Muscle of leg (tissue), 11 donors: ENCODE measurements around the gene AFAP1L2. TPM values are rescaled to one million over a fixed set of nuclear protein-coding genes. Genes with fewer than 3 reads are reported as not detected.
"Not testable (repeated sequence)": the region's sequence is repeated elsewhere in the genome, so short reads cannot be mapped to it uniquely, and the experiment has no call there.

Experiments
- DNase-seq: peaks from one replicate; pipeline ENCODE4 v3.0.0; 2013
- H3K27ac ChIP-seq: one replicate; pipeline ENCODE4 v1.5.1; 2013; ENCODE audit warnings: mild to moderate bottlenecking, low read length, control low read depth
- H3K27me3 ChIP-seq: one replicate; pipeline ENCODE4 v1.6.1; 2013; ENCODE audit warnings: low read length; ENCODE audit not compliant: control insufficient read depth, insufficient read depth
- H3K36me3 ChIP-seq: one replicate; pipeline ENCODE4 v1.6.1; 2013; ENCODE audit warnings: low read length; ENCODE audit not compliant: control insufficient read depth, insufficient read depth
- H3K4me1 ChIP-seq: one replicate; pipeline ENCODE4 v1.6.1; 2013; ENCODE audit warnings: low read length; ENCODE audit not compliant: control insufficient read depth, insufficient read depth
- H3K4me3 ChIP-seq: one replicate; pipeline ENCODE4 v1.5.1; 2013; ENCODE audit warnings: low read length, control low read depth
- H3K9me3 ChIP-seq: replicated peaks from 2 replicates; pipeline ENCODE4 v1.6.1; 2013; ENCODE audit warnings: low read depth, low read length; ENCODE audit not compliant: control insufficient read depth
- WGBS: methylation state at CpG from one replicate; pipeline ENCODE4 v1.1.5; 2013; ENCODE audit warnings: missing lambda C conversion rate; ENCODE audit not compliant: insufficient coverage; 5-methylcytosine and 5-hydroxymethylcytosine counted together
- polyA plus RNA-seq, 8 donors: library from polyadenylated mRNA; unstranded; fragments of 120-200 nt; gene quantifications; one replicate each; pipeline versions ENCODE4 v1.2.1 to v1.2.3, GENCODE V29; 2013; ENCODE audit warnings: inconsistent platforms in 1 of 8, low replicate concordance in 1 of 8; ENCODE audit not compliant: insufficient read length in 8 of 8, insufficient read depth in 1 of 8
- total RNA-seq: library from RNA; stranded (reverse); fragments of 120-200 nt; gene quantifications from one replicate; pipeline ENCODE4 v1.2.4, GENCODE V29; 2013

The AFAP1L2 gene
- total and polyA plus RNA-seq, 9 donors = 20.7 to 53.6 (median 38.8) TPM

DNA sequence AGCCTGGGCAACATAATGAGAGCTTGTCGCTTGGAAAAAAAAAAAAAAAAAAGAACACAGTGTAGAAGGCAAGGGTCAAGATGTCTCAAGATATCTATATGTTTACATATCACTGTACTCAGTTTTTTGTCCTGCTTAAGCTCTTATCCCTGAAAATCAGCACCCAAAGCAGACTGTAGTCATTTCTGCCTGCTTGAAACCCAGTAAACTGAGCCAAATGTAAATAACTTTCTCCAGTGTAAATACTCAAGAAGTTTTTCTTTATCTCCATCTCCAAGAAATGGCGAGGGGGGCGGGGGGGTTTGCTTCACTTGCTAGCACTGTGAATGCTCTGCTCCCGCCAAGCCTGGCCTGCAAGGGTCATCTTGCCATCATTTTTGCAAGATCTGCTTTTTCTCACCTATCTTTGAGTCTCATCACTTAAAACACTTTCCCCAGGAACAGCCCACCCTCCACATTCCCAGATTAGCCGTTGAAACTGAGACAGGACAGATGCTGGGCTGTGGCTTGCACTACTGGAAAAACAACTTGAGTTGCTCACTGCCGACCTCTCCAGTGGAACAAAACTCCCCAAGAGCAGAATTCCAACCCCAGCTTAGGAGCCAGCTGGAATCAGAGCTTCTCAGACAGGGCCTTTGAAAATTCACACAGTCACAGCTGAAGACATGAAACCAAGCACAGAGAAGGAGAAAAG is 54.6 kb downstream of the AFAP1L2 start:
- Histone ChIP-seq H3K27me3 (no peaks in the 10 kb centered on the region), H3K4me3 (no peak overlapping the region), H3K27ac (peak overlapping the region; percentile 70), H3K9me3 (no peaks in the 10 kb centered on the region), H3K4me1 (peaks cover 38% of the 10 kb centered on the region), H3K36me3 (peaks cover 5% of the 10 kb centered on the region)
- WGBS = 41% methylated on average over 4 of the region's 6 CpGs
- peak; percentile 93 for DNase-seq

DNA sequence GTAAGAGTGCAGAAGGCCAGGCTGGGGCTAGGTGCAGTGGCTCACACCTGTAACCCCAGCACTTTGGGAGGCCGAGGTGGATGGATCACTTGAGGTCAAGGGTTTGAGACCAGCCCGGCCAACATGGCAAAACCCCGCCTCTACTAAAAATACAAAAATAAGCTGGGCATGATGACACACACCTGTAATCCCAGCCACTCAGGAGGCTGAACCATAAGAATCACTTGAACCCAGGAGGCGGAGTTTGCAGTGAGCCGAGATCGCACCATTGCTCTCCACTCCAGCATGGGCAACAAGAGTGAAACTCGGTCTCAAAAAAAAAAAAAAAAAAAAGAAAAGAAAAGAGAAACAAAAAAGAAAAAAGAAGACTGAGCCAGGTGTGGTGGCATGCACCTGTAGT is 55.2 kb downstream of the AFAP1L2 start:
- H3K36me3 ChIP-seq, H3K9me3 ChIP-seq, H3K27ac ChIP-seq, H3K27me3 ChIP-seq, H3K4me3 ChIP-seq, DNase-seq: not testable (repeated sequence)
- no CpG with 5 or more reads among the region's 7 CpGs for WGBS
- H3K4me1 ChIP-seq = peaks cover 44% of the 10 kb centered on the region

DNA sequence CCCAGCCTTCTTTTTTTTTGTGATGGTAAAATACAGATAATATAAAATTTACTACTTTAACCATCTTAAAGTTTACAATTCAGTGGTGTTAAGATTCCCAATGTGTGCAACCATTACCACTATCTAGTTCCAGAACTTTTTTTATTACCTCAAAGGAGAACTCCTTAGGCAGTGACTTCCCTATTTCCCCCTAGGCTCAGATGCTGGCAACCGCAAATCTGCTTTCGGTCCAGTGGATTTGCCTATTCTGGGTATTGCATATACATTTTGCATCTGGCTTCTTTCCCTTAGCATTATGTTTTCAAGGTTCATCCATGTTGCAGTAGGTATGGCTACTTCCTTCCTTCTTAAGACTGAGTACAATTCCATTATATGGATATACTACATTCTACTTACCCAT is 56.5 kb downstream of the AFAP1L2 start:
- H3K27me3 ChIP-seq = no peaks in the 10 kb centered on the region
- no peak overlapping the region for H3K27ac ChIP-seq
- no CpG with 5 or more reads among the region's 2 CpGs for WGBS
- peaks cover 5% of the 10 kb centered on the region for H3K36me3 ChIP-seq
- no peaks in the 10 kb centered on the region for H3K9me3 ChIP-seq
- no peak overlapping the region for H3K4me3 ChIP-seq
- DNase-seq = no peak
- peaks cover 52% of the 10 kb centered on the region for H3K4me1 ChIP-seq

DNA sequence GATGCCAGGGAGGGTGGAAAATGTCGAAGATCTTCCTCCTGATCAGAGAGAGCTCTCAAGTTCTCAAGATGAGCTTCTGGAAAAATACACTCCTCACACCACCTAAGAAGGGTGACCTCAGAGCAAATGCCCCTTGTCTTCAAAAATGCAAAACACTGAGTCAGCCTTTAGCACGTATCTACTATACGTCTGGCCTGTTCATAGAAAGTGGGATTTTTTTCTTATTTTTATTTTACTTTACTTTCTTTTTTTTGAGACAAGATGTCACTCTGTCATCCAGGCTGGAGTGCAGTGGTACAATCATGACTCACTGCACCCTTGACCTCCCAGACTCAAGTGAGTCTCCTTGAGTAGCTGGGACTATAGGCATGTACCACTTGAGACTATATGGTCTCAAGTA is 57.1 kb downstream of the AFAP1L2 start:
- Histone ChIP-seq H3K36me3 (peaks cover 7% of the 10 kb centered on the region), H3K4me3 (no peak overlapping the region), H3K4me1 (peaks cover 52% of the 10 kb centered on the region), H3K9me3 (no peaks in the 10 kb centered on the region), H3K27ac (no peak overlapping the region), H3K27me3 (no peaks in the 10 kb centered on the region)
- no peak for DNase-seq
- WGBS = no CpG with 5 or more reads among the region's 3 CpGs

DNA sequence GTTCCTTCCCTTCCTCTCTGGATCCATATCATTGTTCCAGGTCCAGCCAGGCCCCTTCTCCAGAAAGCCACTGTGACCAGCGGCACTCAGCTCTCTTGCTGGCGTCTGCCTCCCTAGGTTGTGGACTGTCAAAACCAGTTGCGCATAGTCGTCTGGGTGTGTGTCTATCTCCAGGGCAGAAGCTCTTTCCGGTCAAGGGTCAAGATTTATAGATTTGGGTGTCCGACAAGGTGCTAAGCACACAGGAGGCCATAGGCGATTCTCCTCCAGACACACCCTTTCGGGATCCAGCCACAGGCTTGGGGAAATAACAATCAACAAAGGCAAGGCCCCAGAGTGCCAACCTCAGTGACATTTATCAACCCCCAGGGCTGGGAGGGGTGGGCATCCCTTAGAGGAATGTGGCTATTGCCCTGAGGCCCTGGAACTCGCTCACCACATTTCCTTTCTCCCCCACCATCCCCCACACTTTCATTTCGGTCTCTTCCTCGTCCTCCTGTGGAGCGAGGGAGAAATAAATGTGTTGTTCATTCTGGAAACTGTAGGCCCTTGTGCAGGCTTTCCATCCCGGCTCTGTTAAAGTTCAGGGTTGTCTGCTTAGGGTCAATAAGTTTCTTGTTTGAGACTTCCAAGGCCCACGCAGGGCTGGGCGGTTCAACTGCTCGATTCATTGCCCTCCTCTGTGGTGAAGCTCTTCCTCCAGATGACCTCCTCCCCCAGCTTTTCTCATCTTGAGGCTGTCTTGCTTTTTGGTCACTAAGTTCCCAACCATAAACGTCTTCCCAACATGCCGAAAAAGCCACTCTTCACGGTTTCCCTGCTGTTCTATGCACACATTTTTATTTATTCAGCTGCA is 57.9 kb downstream of the AFAP1L2 start:
- DNase-seq = peak; percentile 41
- H3K27ac ChIP-seq = peak overlapping the region; percentile 4

DNA sequence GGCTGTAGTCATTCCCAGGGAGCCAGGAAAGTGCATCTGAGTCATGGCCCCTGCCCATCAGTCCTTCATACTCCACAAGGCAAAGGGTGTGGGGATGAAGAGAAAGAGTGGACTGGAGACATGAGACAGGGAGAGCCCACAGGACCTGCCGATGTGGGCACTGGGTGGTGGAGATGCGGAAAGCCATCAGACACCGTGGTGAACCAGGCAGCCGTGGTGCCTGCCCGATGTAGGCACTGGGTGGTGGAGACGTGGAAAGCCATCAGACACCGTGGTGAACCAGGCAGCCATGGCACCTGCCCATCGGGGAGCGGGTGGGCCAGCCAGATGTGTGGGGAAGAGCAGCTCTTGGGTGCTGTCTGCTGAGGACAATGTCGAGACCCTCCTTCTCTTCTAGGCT is 58.6 kb downstream of the AFAP1L2 start:
- no peak for DNase-seq
- Histone ChIP-seq H3K9me3 (no peaks in the 10 kb centered on the region), H3K27me3 (no peaks in the 10 kb centered on the region), H3K4me3 (no peak overlapping the region), H3K27ac (no peak overlapping the region), H3K4me1 (peaks cover 51% of the 10 kb centered on the region), H3K36me3 (peaks cover 11% of the 10 kb centered on the region)
- WGBS = 94% methylated on average over 8 of the region's 10 CpGs

More for the DNA sequence above, 57.9 kb downstream of the AFAP1L2 start:
- Histone ChIP-seq H3K27me3 (no peaks in the 10 kb centered on the region), H3K4me3 (no peak overlapping the region), H3K4me1 (peaks cover 52% of the 10 kb centered on the region), H3K9me3 (no peaks in the 10 kb centered on the region), H3K36me3 (peaks cover 10% of the 10 kb centered on the region)
- WGBS = 72% methylated on average over 13 of the region's 19 CpGs

DNA sequence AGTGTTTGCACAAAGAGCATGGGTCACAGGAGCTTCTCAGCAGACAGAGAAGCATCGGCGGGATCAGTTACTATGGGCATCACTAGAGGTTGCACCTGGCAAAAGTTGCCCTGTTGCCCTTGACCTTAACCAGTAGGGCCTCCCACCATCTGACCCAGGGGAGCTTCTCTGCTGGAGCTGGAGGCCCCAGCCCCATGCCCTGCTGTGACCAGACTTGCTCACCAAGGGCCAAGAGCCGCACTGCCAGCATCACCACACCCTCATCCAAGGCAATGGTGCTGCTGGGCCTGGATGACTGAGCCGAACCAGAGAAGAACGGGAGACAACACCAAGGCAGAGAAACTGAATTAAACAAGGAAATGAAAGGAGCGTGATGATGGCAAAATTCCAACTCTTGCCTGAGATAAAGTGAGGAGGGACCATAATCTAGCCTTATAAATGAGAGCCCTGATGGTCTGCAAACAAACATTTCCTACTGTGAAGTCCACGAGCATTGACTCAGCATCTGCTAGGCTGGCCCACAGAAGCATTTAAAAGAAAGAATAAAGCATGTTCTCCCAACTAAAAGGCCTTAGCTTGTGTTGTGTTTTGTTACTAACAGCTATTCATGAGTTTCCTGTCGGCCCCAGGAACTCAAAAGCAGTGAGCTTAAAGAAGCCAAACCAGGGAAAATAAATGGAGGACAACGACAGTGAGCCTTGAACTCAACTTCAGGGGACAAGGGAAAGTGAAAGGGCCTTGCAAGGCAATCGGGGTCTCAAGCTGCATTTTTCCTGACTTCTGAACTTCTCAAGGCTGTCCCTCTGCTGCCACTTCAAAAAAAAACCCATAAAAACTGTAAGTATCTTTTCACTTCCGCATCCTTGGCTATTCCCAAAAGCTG is 60.4 kb downstream of the AFAP1L2 start:
- peak overlapping the region; percentile 55 for H3K27ac ChIP-seq
- no peaks in the 10 kb centered on the region for H3K9me3 ChIP-seq
- 61% methylated on average over 6 of the region's 11 CpGs for WGBS
- no peaks in the 10 kb centered on the region for H3K27me3 ChIP-seq
- no peak for DNase-seq
- peaks cover 39% of the 10 kb centered on the region for H3K4me1 ChIP-seq
- H3K4me3 ChIP-seq = no peak overlapping the region
- H3K36me3 ChIP-seq = peaks cover 17% of the 10 kb centered on the region

DNA sequence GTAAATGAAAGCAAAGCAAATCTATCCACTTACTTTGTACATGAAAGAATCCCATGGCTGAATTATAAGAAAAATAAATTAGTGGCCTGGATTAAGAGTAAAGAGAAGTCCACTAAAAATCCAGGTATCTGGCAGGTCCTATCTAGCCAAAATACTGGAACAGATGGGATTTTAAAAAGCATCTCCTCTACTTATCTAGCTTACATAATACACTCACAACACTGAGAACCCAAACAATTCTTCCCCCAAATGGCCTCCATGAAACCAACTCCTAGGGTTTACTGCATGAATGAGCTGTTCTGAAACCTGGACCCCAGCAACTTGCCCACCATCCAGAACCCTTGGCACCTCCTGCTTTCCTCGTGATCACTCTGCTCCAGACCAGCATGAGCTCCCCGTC is 61.3 kb downstream of the AFAP1L2 start:
- Histone ChIP-seq H3K27ac (no peak overlapping the region), H3K36me3 (peaks cover 19% of the 10 kb centered on the region), H3K4me3 (no peak overlapping the region), H3K9me3 (no peaks in the 10 kb centered on the region), H3K27me3 (no peaks in the 10 kb centered on the region), H3K4me1 (peaks cover 41% of the 10 kb centered on the region)
- DNase-seq = no peak
- WGBS = 78% methylated on average over 2 of the region's 2 CpGs

DNA sequence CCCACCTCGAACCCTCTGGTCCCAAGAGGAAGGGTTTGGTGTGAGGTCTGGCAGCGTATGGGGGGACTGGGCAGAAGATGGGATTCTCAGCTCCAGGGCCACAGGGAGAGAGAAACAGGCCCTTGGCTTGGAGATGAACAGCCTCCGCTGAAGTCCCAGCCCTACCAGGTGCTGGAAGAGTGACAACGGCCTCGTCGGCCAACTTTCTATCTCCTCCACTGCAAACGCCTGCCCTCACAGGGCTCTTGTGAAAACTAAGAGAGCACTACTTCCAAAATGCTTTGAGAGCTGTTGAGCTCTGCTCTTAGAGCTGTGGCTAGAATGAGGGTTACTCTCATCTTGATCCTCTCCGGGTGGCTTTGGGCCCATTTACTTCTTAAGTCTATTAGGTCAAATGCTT is 63.5 kb downstream of the AFAP1L2 start:
- no peak overlapping the region for H3K4me3 ChIP-seq
- H3K4me1 ChIP-seq = peaks cover 54% of the 10 kb centered on the region
- H3K27me3 ChIP-seq = no peaks in the 10 kb centered on the region
- WGBS = 42% methylated on average over 7 of the region's 8 CpGs
- H3K27ac ChIP-seq = peak overlapping the region; percentile 7
- H3K9me3 ChIP-seq = no peaks in the 10 kb centered on the region
- H3K36me3 ChIP-seq = peaks cover 25% of the 10 kb centered on the region
- DNase-seq = no peak
